GM23338 (cell line): Measurements from ENCODE around the gene ZNF560. TPM values are rescaled to one million over a fixed set of nuclear protein-coding genes. Genes with fewer than 3 reads are reported as not detected.

Experiments
- ATAC-seq: fragments of 200-7000 bp; cut with Tn5 transposase; 3 replicates; pipeline ENCODE4 v1.9.1; 2020
- DNase-seq: peaks from one replicate; pipeline ENCODE4 v3.0.0-alpha.2; 2015; ENCODE audit warnings: low spot score
- H2AFZ ChIP-seq: fragments of 200-600 bp; sonication (generic); 2 replicates; pipeline ENCODE4 v1.8.0; 2016; ENCODE audit warnings: antibody characterized with exemption, mild to moderate bottlenecking, moderate library complexity
- H3F3A ChIP-seq: fragments of 200-600 bp; sonication (generic); replicated peaks from 2 replicates; pipeline ENCODE4 v1.8.0; 2017; ENCODE audit warnings: antibody characterized with exemption, mixed run types, low read depth
- H3K27ac ChIP-seq: fragments of 200-600 bp; sonication (generic); 2 replicates; pipeline ENCODE4 v1.6.1; 2016; ENCODE audit warnings: low read depth
- H3K27me3 ChIP-seq: fragments of 200-600 bp; sonication (generic); 2 replicates; pipeline ENCODE4 v1.8.0; 2016; ENCODE audit warnings: mild to moderate bottlenecking, mixed run types, moderate library complexity; ENCODE audit not compliant: insufficient read depth
- H3K36me3 ChIP-seq: fragments of 200-600 bp; sonication (generic); 2 replicates; pipeline ENCODE4 v1.8.0; 2016; ENCODE audit warnings: mild to moderate bottlenecking; ENCODE audit not compliant: insufficient read depth
- H3K4me1 ChIP-seq: fragments of 200-600 bp; sonication (generic); 2 replicates; pipeline ENCODE4 v1.8.0; 2016; ENCODE audit warnings: mild to moderate bottlenecking, moderate library complexity; ENCODE audit not compliant: insufficient read depth
- H3K4me2 ChIP-seq: fragments of 200-600 bp; sonication (generic); 2 replicates; pipeline ENCODE4 v1.7.1; 2017; ENCODE audit warnings: mixed run types
- H3K4me3 ChIP-seq: fragments of 200-600 bp; sonication (generic); 2 replicates; pipeline ENCODE4 v1.6.1; 2016; ENCODE audit warnings: mixed run types
- H3K79me2 ChIP-seq: fragments of 200-600 bp; sonication (generic); replicated peaks from 2 replicates; pipeline ENCODE4 v1.8.0; 2017; ENCODE audit warnings: mild to moderate bottlenecking; ENCODE audit not compliant: insufficient read depth
- H3K9me2 ChIP-seq: fragments of 200-600 bp; sonication (generic); 2 replicates; pipeline ENCODE4 v1.8.0; 2017; ENCODE audit not compliant: insufficient read depth
- H4K20me1 ChIP-seq: fragments of 200-600 bp; sonication (generic); replicated peaks from 2 replicates; pipeline ENCODE4 v1.8.0; 2017; ENCODE audit warnings: mild to moderate bottlenecking; ENCODE audit not compliant: insufficient read depth
- H3K27ac Mint-ChIP-seq: 2 replicates; pipeline ENCODE4 v1.8.0; 2020; ENCODE audit warnings: inconsistent platforms, mild to moderate bottlenecking, moderate library complexity, mixed read lengths
- H3K27me3 Mint-ChIP-seq: 3 replicates; pipeline ENCODE4 v1.8.0; 2022; ENCODE audit warnings: low read depth, mild to moderate bottlenecking, moderate library complexity, mixed read lengths, inconsistent platforms; ENCODE audit not compliant: insufficient read depth, poor library complexity
- H3K36me3 Mint-ChIP-seq: 3 replicates; pipeline ENCODE4 v1.8.0; 2021; ENCODE audit warnings: low read depth, mild to moderate bottlenecking, inconsistent platforms, moderate library complexity, mixed read lengths
- H3K4me1 Mint-ChIP-seq: 3 replicates; pipeline ENCODE4 v1.8.0; 2020; ENCODE audit warnings: mild to moderate bottlenecking, inconsistent platforms, mixed read lengths
- H3K4me3 Mint-ChIP-seq: 3 replicates; pipeline ENCODE4 v1.8.0; 2021; ENCODE audit warnings: moderate library complexity, mild to moderate bottlenecking, inconsistent platforms, mixed read lengths
- H3K9me3 Mint-ChIP-seq: 3 replicates; pipeline ENCODE4 v1.8.0; 2020; ENCODE audit warnings: moderate library complexity, mild to moderate bottlenecking, inconsistent platforms, mixed read lengths
- CTCF ChIP-seq, 2 experiments: fragments of 200-600 bp in 1 of 2; sonication (generic) in 1 of 2; conservative IDR thresholded peaks; 2 replicates each; pipeline versions ENCODE4 v1.5.1 to v1.6.1; 2016 to 2017; ENCODE audit warnings: antibody characterized with exemption in 2 of 2, low read depth in 2 of 2, mild to moderate bottlenecking in 2 of 2, moderate library complexity in 1 of 2
- EZH2 ChIP-seq: fragments of 200-600 bp; sonication (generic); IDR thresholded peaks from one replicate; pipeline ENCODE4 v1.8.0; 2017; ENCODE audit warnings: antibody characterized with exemption, mild to moderate bottlenecking, low read depth; ENCODE audit not compliant: unreplicated experiment
- EZH2phosphoT487 ChIP-seq: fragments of 200-600 bp; sonication (generic); IDR thresholded peaks from one replicate; pipeline ENCODE4 v1.8.1; 2018; ENCODE audit warnings: antibody characterized with exemption; ENCODE audit not compliant: unreplicated experiment
- NANOG ChIP-seq: IDR thresholded peaks from 2 replicates; pipeline ENCODE4 v1.6.1; 2016; ENCODE audit warnings: antibody characterized with exemption, borderline replicate concordance
- POLR2AphosphoS5 ChIP-seq: IDR thresholded peaks from 2 replicates; pipeline ENCODE4 v1.6.1; 2016; ENCODE audit warnings: antibody characterized with exemption, low read depth
- REST ChIP-seq: IDR thresholded peaks from one replicate; pipeline ENCODE4 v1.6.1; 2018; ENCODE audit warnings: antibody characterized with exemption; ENCODE audit not compliant: unreplicated experiment
- STAT1 ChIP-seq: IDR thresholded peaks from one replicate; pipeline ENCODE4 v1.6.1; 2016; ENCODE audit warnings: antibody characterized with exemption; ENCODE audit not compliant: unreplicated experiment
- ZNF114 ChIP-seq: fragments of 250-450 bp; sonication (Bioruptor Pico); IDR thresholded peaks from 2 replicates; pipeline ENCODE4 v1.5.0; 2020; ENCODE audit warnings: mild to moderate bottlenecking, moderate library complexity
- ZNF331 ChIP-seq: fragments of 250-450 bp; sonication (Bioruptor Pico); IDR thresholded peaks from 2 replicates; pipeline ENCODE4 v1.5.0; 2020; ENCODE audit warnings: low read depth, mild to moderate bottlenecking, moderate library complexity
- polyA plus RNA-seq: library from polyadenylated mRNA; unstranded; fragments of >200 nt; fragmentation: Nextera tagmentation; extraction: Ambion mirVana; gene quantifications from 2 replicates; pipeline ENCODE4 v1.2.1, GENCODE V29; 2016
- total RNA-seq: library from RNA; depleted of rRNA; stranded (reverse); fragments of >200 nt; shearing (Covaris generic); gene quantifications from 2 replicates; pipeline ENCODE4 v1.2.3, GENCODE V29; 2014

The ZNF560 gene
- total and polyA plus RNA-seq, 2 experiments from 2014 or later: 0.14 TPM; not detected in 1

- Mint-ChIP-seq H3K4me3 (no peak overlapping the region), H3K4me1 (no peaks in the 10 kb centered on the region), H3K9me3 (peaks cover 95% of the 10 kb centered on the region), H3K27ac (no peak overlapping the region), H3K27me3 (peaks cover 5% of the 10 kb centered on the region), H3K36me3 (peaks cover 27% of the 10 kb centered on the region; the same call in 2 of the 3 replicates)
- no peaks in the 10 kb centered on the region for H3F3A ChIP-seq
- no peak overlapping the region for H3K27ac ChIP-seq
- TF ChIP-seq CTCF (conservative IDR thresholded peaks at IDR 0.05; ENCODE audit: low read depth in 2 of 2) (no peak), NANOG (no peak), EZH2 (no peak), ZNF114 (no peak)
- H3K27me3 ChIP-seq: no peaks in the 10 kb centered on the region
- no peak overlapping the region for H3K4me2 ChIP-seq
- ATAC-seq: no peak
- peaks cover 5% of the 10 kb centered on the region; the same call in 1 of the 2 replicates for H3K36me3 ChIP-seq
- no peak overlapping the region for H3K4me3 ChIP-seq
- H3K4me1 ChIP-seq: no peaks in the 10 kb centered on the region
- no peaks in the 10 kb centered on the region for H3K9me2 ChIP-seq
- no peaks in the 10 kb centered on the region for H4K20me1 ChIP-seq
- DNase-seq: no peak
- no peak overlapping the region for H2AFZ ChIP-seq
- H3K79me2 ChIP-seq: no peaks in the 10 kb centered on the region
These were observed 2.4 kb upstream of the ZNF560 start for GRCh38 chr19:9500796-9501195.

DNA sequence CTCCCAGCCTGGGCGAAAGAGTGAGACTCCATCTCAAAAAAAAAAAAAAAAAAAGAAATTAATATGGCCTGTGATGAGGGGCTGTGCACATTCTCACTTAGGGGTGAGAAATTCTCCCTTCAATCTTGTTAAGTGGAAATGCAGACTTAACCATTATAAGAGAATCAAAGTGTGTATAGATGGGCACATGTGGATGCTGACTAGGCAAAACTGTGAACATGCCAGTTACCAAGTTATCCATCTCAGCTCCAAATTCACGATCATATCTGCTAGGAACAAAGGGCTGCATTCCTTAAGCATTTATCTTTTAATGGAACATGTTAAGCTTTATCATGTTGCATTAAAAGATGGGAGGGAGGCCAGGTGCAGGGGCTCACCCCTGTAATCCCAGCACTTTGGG, 4.3 kb downstream of the ZNF560 start:
- Histone ChIP-seq H3K27me3 (no peaks in the 10 kb centered on the region), H3K4me3 (no peak overlapping the region), H3K4me2 (no peak overlapping the region), H3K9me2 (no peaks in the 10 kb centered on the region), H3K27ac (no peak overlapping the region), H2AFZ (no peak overlapping the region), H3K79me2 (no peaks in the 10 kb centered on the region), H3K4me1 (no peaks in the 10 kb centered on the region), H4K20me1 (no peaks in the 10 kb centered on the region), H3K36me3 (no peaks in the 10 kb centered on the region), H3F3A (no peaks in the 10 kb centered on the region)
- H3K4me1 Mint-ChIP-seq: no peaks in the 10 kb centered on the region
- ATAC-seq: no peak
- DNase-seq: no peak
- no peak overlapping the region for H3K27ac Mint-ChIP-seq
- H3K9me3 Mint-ChIP-seq: peaks cover 94% of the 10 kb centered on the region
- H3K36me3 Mint-ChIP-seq: peaks cover 34% of the 10 kb centered on the region; the same call in 2 of the 3 replicates
- peaks cover 3% of the 10 kb centered on the region for H3K27me3 Mint-ChIP-seq
- no peak overlapping the region for H3K4me3 Mint-ChIP-seq
- TF ChIP-seq STAT1 (no peak), REST (no peak), ZNF331 (no peak), CTCF (conservative IDR thresholded peaks at IDR 0.05; ENCODE audit: low read depth in 2 of 2) (no peak), EZH2phosphoT487 (no peak), POLR2AphosphoS5 (no peak)
